ENCODE results near the gene CTTNBP2NL. TPM values are rescaled to one million over a fixed set of nuclear protein-coding genes. Genes with fewer than 3 reads are reported as not detected.
A peak's percentile ranks its signal among the peaks of the same experiment; 100 is the strongest.

Gene CTTNBP2NL
- under 1 TPM; 0.47 to 0.57 TPM for total RNA-seq

DNA sequence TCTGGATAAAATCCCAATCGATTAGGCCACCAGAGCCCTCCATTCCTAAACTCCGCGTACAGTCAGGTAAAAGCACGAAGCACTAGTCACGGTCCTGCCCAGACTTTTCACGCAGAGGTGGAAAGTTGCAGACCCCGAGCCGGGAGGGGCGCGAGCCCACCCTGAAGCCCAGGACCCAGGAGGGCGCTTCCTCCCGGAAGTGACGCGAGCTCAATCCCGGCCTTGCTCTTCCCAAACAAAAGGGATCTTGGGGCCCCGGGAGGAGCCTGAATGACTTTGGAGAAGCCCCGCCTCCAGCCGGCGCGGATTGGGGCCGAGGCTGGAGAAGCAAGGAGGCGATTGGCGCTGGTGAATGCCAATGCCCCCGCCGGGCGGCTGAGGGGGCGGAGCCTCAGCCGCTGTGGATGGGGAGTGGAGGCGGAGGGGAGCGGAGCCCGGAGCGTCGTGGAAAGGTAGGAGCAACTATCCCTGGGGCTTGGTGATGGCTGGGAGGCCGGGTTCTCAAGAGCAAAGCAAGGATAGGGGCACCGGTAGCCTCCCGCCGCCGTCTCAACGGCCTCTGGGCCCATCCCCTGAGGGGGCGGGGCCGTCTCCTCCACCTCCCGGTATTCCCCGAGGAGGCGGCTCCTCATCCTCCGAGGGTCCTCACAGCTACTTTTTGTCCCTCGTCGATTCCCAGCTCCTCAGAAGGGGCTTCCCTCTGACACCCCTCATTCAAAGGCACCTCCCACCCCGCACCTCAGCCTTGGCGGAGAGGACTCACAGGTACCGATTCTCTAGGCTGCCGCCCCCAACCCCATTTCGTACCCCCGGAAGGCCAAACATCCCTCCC lies at the start of gene CTTNBP2NL:
TSS of gene CTTNBP2NL (plus strand) at position 394 of the 832 bp plus-strand sequence. CDS start 19,952 bp downstream, outside the sequence.
- POLR2A ChIA-PET, result no interaction called here
- Mint-ChIP-seq H3K27me3 (peaks cover 31% of the 10 kb centered on the region), H3K9me3 (no peaks in the 10 kb centered on the region), H3K4me1 (peaks cover 20% of the 10 kb centered on the region), H3K4me3 (peak within 1 kb of the TSS; percentile 94), H3K27ac (peak within 1 kb of the TSS; percentile 69), H3K36me3 (no peaks in the 10 kb centered on the region)
- ATAC-seq (ENCODE audit: low read depth), result peak; percentile 99
- peak; percentile 83 for DNase-seq

DNA sequence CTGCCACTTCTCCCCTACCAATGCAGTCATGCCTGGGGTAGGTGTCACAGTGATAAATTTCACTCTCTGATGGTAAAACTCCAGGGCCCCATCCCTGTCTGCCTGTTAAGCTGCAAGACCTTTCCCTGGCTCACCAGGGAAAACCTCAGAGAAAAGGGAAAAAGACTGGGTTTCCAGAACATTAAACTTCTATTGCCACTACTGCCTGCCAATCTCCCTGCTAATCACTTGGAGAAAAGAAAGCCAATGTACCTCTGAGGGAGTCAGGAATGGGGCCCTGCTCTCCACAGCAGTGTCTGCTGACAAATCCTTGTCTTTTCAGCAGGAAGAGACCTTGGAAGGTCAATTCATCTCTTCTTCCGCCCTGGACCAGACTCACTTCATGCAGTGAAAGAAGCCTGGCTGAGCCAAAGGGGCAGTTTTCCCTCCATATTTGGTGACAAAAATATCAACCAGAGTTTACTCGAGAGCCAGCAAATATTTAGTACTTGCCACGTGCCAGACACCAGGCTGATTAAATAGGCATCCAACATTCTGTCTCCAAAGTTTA lies 49.1 kb upstream of the CTTNBP2NL start:
- Mint-ChIP-seq H3K27me3 (no peaks in the 10 kb centered on the region), H3K27ac (no peak overlapping the region), H3K4me1 (peaks cover 15% of the 10 kb centered on the region), H3K9me3 (peaks cover 5% of the 10 kb centered on the region), H3K36me3 (peaks cover 1% of the 10 kb centered on the region), H3K4me3 (no peak overlapping the region)
- POLR2A ChIA-PET, result no interaction called here
- DNase-seq (no peak), ATAC-seq (ENCODE audit: low read depth) (no peak)

DNA sequence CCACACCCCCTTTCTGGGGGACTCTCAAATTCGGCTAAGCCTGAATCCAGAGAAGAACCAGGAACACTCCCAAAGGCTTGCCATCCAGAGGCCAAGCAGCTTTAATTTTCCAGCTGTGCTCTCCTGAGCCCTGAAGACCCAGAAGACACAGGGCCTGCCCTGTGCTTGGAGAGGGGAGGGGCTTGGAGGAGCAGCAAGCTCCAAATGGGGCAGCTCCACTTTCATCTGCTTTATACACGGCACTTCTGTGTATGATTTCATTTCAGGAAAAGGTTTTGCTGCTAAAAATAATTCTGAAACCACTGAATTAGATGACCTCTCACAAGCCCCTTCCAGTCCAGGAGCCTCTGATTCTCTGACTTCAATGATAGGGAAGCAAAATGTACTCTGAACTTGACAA lies 39.2 kb upstream of the CTTNBP2NL start:
- DNase-seq (no peak), ATAC-seq (ENCODE audit: low read depth) (no peak)
- Mint-ChIP-seq H3K36me3 (no peaks in the 10 kb centered on the region), H3K27ac (no peak overlapping the region), H3K9me3 (peaks cover 2% of the 10 kb centered on the region), H3K4me1 (peaks cover 2% of the 10 kb centered on the region), H3K4me3 (no peak overlapping the region), H3K27me3 (peaks cover 30% of the 10 kb centered on the region)
- POLR2A ChIA-PET, result no interaction called here

GRCh38 chr1:112357467-112357866 lies 38.5 kb upstream of the CTTNBP2NL start:
- DNase-seq (no peak), ATAC-seq (ENCODE audit: low read depth) (no peak)
- POLR2A ChIA-PET, result no interaction called here
- Mint-ChIP-seq H3K27ac (no peak overlapping the region), H3K36me3 (no peaks in the 10 kb centered on the region), H3K4me1 (peaks cover 2% of the 10 kb centered on the region), H3K9me3 (no peaks in the 10 kb centered on the region), H3K27me3 (peaks cover 32% of the 10 kb centered on the region), H3K4me3 (no peak overlapping the region)

- Mint-ChIP-seq H3K27ac (no peak overlapping the region), H3K36me3 (no peaks in the 10 kb centered on the region), H3K9me3 (no peaks in the 10 kb centered on the region), H3K4me1 (peaks cover 2% of the 10 kb centered on the region), H3K4me3 (no peak overlapping the region), H3K27me3 (peaks cover 32% of the 10 kb centered on the region)
- ATAC-seq (ENCODE audit: low read depth) (no peak), DNase-seq (no peak)
- POLR2A ChIA-PET, result no interaction called here
These were observed 37.8 kb upstream of the CTTNBP2NL start for GRCh38 chr1:112358061-112358770.

- ATAC-seq (ENCODE audit: low read depth) (peak; percentile 56), DNase-seq (peak; percentile 47)
- no peaks in the 10 kb centered on the region for H3K9me3 Mint-ChIP-seq
- no peaks in the 10 kb centered on the region for H3K36me3 Mint-ChIP-seq
- H3K4me3 Mint-ChIP-seq, result no peak overlapping the region
- peaks cover 2% of the 10 kb centered on the region for H3K4me1 Mint-ChIP-seq
- peaks cover 32% of the 10 kb centered on the region for H3K27me3 Mint-ChIP-seq
- H3K27ac Mint-ChIP-seq, result no peak overlapping the region
- POLR2A ChIA-PET, result no interaction called here
These were observed 37.1 kb upstream of the CTTNBP2NL start for GRCh38 chr1:112358798-112359408.

DNA sequence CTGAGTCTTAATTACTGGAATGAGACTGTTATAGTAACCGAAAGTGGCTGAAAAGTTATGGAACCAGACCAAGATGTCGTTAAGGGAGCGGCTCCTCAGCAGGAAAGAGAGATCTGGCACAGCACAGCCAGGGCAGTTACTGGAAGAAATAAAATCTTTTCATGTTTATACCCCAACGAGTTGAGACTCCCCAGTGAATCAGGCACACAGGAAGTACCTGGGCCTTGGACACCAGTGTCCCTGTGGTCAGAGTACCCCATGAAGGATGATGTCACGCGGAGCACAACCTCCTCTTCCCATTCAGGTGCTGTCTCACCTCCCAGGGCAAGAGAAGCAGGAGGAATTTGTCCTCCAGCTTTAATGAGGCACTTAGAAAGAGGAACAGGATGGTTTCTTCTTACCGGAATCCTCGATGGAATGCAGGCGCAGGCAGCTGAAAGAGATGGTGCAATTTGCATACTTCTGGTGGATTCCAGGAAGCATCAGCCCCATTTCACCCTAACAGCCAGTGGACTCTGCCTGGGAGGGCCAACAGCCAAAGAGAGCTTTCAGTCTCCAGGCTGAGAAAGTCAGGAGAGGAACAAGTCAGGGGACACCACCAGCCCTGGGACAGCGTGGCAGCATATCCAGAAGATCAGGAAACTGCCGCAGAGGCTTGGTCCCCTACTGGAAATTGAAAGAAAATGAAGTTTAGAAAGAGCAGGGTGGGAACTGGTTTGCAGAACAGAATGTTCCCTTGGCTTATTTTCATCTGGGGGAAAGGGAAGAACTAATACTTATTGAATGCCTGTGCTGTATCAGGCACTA lies 35.9 kb upstream of the CTTNBP2NL start:
- Mint-ChIP-seq H3K4me1 (peaks cover 2% of the 10 kb centered on the region), H3K27me3 (peaks cover 33% of the 10 kb centered on the region), H3K9me3 (no peaks in the 10 kb centered on the region), H3K36me3 (no peaks in the 10 kb centered on the region), H3K27ac (no peak overlapping the region), H3K4me3 (no peak overlapping the region)
- ATAC-seq (ENCODE audit: low read depth) (no peak), DNase-seq (no peak)
- POLR2A ChIA-PET, result no interaction called here

DNA sequence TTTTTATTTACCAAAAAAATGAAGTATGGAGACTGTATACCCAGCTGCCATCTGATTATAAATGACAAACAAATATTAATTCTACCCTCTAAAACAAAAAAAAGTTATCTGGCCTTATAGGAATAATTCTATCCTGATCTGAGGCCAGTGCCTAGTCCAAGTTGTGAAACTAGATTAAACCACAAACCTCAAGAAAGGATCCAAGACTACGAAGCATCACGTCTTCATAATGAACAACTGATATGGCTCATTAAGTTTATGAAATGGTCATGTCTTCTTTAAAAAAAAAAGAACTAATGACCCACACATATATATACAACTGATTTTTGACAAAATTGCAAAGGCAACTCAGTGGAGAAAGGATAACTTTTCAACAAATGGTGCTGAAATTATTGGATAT lies 32.4 kb upstream of the CTTNBP2NL start:
- ATAC-seq (ENCODE audit: low read depth) (no peak), DNase-seq (no peak)
- peaks cover 36% of the 10 kb centered on the region for H3K27me3 Mint-ChIP-seq
- H3K4me3 Mint-ChIP-seq, result no peak overlapping the region
- POLR2A ChIA-PET, result no interaction called here
- H3K9me3 Mint-ChIP-seq, result no peaks in the 10 kb centered on the region
- no peak overlapping the region for H3K27ac Mint-ChIP-seq
- no peaks in the 10 kb centered on the region for H3K36me3 Mint-ChIP-seq
- H3K4me1 Mint-ChIP-seq, result no peaks in the 10 kb centered on the region

GRCh38 chr1:112368198-112368597 lies 27.8 kb upstream of the CTTNBP2NL start:
- Mint-ChIP-seq H3K36me3 (no peaks in the 10 kb centered on the region), H3K4me1 (peaks cover 2% of the 10 kb centered on the region), H3K9me3 (no peaks in the 10 kb centered on the region), H3K4me3 (no peak overlapping the region), H3K27ac (no peak overlapping the region), H3K27me3 (peaks cover 32% of the 10 kb centered on the region)
- DNase-seq (no peak), ATAC-seq (ENCODE audit: low read depth) (no peak)
- POLR2A ChIA-PET, result no interaction called here

DNA sequence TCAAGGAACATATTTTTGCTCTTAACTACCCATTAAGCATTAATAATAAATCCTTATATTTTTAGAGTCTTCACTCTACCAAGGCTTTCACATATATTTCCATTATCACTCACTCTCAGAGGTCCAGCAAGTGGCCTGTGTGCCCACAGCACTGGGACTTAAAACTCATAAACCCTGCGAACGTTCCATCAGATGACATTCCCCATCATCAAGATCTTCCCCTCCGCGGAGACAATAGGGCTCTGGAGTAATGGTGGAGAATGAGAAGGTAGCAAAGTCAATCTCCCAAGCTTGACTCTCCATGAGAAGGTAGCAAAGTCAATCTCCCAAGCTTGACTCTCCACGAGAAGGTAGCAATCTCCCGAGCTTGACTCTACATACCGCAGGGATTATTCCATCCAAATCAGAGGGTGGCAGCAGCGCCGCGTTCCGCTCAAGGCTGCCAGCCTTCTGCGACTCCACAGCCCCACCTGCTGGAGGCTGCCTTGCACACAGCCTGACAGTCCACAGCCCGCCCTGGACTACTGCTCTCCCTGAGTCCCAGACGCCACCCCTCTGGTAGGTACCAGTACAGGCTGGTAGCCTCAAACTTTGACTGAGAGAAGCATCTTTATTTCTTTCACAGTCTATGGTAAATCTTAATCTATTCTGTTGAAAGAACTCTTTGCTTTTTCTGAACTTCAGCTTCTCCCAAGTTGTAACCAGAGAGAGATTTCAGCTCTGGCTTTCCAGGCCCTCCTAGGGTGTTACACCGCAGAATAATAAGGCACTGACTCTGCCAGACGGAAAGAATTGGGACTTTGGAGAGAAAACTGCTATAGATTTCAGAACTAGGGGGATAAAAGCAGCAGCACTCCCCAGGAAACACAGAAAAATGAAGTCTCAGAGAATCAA lies 26.4 kb upstream of the CTTNBP2NL start:
- Mint-ChIP-seq H3K36me3 (no peaks in the 10 kb centered on the region), H3K4me3 (no peak overlapping the region), H3K27ac (no peak overlapping the region), H3K27me3 (peaks cover 43% of the 10 kb centered on the region), H3K9me3 (no peaks in the 10 kb centered on the region), H3K4me1 (peaks cover 2% of the 10 kb centered on the region)
- DNase-seq, result peak; percentile 87
- POLR2A ChIA-PET, result no interaction called here
- ATAC-seq (ENCODE audit: low read depth), result peak; percentile 99

DNA sequence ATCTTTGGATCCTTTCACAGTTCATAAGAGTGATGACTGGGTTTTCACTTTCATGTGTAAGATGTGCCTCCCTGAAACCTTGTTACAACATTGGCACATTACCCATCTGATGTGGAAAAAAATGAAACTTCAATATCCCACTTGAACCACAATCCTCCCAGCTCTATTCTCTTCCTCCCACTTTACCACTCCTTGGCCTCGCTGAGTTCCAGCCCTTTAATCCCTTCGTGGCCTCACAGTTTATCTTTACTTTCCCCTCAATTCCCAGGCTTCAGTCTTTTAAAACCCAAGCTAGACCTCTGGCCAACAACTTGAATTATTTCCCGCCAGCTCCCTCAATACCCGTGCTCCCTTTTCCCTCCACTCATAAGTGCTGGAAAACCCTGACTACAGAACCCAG lies 25.0 kb upstream of the CTTNBP2NL start:
- Mint-ChIP-seq H3K4me3 (no peak overlapping the region), H3K27ac (no peak overlapping the region), H3K9me3 (no peaks in the 10 kb centered on the region), H3K4me1 (peaks cover 2% of the 10 kb centered on the region), H3K27me3 (peaks cover 49% of the 10 kb centered on the region), H3K36me3 (no peaks in the 10 kb centered on the region)
- no peak for ATAC-seq (ENCODE audit: low read depth)
- no peak for DNase-seq
- POLR2A ChIA-PET, result interaction anchor here (0.6 kb wide), 1 partner anchor 598 kb away, joined by 4 read pairs; no protein-coding TSS in a partner anchor

- Mint-ChIP-seq H3K4me3 (no peak overlapping the region), H3K27me3 (peaks cover 52% of the 10 kb centered on the region), H3K4me1 (peaks cover 2% of the 10 kb centered on the region), H3K36me3 (no peaks in the 10 kb centered on the region), H3K9me3 (no peaks in the 10 kb centered on the region), H3K27ac (no peak overlapping the region)
- POLR2A ChIA-PET, result interaction anchor here (0.6 kb wide), 1 partner anchor 598 kb away, joined by 4 read pairs; no protein-coding TSS in a partner anchor
- DNase-seq, result no peak
- no peak for ATAC-seq (ENCODE audit: low read depth)
These were observed 24.2 kb upstream of the CTTNBP2NL start for GRCh38 chr1:112371775-112372174.
